GM12801 (cell line): Measurements from ENCODE around the gene CD19.

Experiments used
- TF ChIP-seq, protein P1 (sequence below): IDR thresholded peaks from one replicate; pipeline ENCODE4 v1.5.1; 2011; ENCODE audit warnings: control low read depth; ENCODE audit not compliant: insufficient read length; ENCODE audit errors: extremely low read depth

The CD19 gene

DNA sequence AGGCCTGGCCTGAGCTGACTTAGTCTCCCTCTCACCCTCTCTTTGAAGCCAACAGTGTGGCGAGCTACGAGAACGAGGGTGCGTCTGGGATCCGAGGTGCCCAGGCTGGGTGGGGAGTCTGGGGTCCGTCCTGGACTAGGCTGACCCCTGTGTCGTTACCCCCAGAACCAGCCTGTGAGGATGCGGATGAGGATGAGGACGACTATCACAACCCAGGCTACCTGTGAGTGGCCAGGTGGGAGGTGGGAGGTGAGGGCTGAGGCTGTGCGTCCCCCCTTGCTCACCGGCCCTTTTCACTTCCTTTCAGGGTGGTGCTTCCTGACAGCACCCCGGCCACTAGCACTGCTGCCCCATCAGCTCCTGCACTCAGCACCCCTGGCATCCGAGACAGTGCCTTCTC lies 54.7 kb downstream of the CD19 start:
- TF ChIP-seq, protein P1, sequence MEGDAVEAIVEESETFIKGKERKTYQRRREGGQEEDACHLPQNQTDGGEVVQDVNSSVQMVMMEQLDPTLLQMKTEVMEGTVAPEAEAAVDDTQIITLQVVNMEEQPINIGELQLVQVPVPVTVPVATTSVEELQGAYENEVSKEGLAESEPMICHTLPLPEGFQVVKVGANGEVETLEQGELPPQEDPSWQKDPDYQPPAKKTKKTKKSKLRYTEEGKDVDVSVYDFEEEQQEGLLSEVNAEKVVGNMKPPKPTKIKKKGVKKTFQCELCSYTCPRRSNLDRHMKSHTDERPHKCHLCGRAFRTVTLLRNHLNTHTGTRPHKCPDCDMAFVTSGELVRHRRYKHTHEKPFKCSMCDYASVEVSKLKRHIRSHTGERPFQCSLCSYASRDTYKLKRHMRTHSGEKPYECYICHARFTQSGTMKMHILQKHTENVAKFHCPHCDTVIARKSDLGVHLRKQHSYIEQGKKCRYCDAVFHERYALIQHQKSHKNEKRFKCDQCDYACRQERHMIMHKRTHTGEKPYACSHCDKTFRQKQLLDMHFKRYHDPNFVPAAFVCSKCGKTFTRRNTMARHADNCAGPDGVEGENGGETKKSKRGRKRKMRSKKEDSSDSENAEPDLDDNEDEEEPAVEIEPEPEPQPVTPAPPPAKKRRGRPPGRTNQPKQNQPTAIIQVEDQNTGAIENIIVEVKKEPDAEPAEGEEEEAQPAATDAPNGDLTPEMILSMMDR = no peak

DNA sequence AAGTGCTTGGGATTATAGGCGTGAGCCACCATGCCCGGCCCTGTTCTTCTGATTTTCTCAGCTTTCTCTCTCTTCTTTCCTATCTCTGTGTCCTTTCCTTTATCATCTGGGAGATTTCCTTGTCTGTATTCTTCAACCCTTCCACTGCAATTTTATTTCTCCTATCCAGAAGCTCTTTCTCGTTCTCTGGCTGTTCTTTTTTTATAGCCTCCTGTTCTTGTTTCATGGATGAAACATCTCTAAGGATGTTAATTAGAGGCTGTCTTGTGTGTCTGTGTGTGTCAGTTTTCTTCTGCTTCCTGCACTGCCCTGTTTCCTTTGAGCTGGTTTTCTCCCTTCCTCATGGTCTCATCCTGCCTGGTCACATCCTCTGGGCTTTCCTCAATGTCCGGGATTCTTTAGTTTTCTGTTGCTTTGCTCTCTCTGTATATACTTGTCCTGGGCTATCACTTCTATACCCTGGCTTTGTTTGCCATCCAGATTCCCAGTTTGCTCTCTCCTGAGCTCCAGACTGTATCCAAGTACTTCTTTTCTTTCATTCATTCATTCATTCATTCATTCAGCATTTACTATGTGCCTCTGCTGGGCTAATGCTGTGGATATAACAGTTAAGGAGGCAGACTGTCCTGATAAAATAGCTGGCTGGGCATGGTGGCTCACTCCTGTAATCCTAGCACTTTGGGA lies 55.5 kb downstream of the CD19 start:
- TF ChIP-seq, protein P1 = no peak
